Stimulated activated CD4-positive, alpha-beta T cell treated with anti-CD3 and anti-CD28 coated beads, Interleukin-4, amount 100 ng/mL, for 1 hour (primary cell): ENCODE data around the gene ONECUT2.

Source experiments
- DNase-seq: peaks from one replicate; pipeline ENCODE4 v3.0.0-alpha.2; 2020

ONECUT2 gene

GRCh38 chr18:57533006-57533867 is 98.1 kb downstream of the ONECUT2 start:
- DNase-seq, result no peak

DNA sequence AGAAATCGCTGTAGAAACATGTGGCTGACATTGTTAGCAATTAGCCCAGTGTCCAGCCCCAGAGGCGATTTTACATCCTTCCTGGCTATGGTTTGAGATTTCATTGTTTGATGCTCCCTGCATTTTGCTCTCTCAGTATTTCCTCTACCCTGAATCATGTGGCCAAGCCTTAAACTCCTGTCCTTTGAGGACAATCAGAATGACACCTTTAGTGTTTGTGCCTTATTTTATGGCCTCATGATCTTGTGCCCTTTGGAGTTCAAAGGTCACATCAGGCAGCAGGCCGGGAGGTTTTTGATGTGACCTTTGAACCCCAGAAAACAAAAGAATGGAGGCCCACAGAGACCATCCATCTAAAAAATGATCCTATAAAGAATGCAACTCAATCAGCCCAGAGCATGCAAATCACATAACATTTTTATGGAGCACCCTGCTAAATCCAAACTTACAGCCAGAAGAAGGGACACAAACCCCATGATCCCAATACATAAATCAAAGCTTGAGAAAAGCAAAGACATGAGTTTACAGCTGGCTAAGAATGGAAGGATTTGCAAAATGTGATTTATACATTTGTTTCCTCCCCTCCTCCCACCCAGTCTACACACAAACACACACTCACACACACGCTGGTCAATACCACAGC is 98.8 kb downstream of the ONECUT2 start:
- no peak for DNase-seq

GRCh38 chr18:57534511-57534909 is 99.3 kb downstream of the ONECUT2 start:
- DNase-seq, result no peak

DNA sequence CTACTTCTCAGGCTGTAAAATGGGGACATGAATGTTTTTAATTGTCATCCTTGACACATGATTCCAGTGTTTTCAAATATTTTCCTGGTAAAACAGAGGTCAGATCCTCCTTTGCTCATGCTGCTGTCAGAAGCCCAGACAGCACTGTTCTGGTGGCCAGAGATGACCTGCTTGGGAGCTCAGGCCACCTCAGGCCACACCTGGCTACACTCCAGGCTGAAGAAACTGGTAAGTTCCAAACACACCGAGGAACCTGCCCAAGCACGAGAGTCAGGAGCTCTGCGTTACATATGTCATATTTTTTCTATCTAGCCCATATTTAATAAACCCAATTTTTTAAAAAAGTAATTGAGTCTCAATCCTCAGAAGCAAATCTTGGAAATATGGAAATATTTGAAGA is 103.4 kb downstream of the ONECUT2 start:
- DNase-seq, result no peak

- DNase-seq, result no peak
Measured at GRCh38 chr18:57539702-57540101, 104.5 kb downstream of the ONECUT2 start.
